BLaER1 treated with 17β-estradiol and CSF1 and Interleukin-3, amounts not matched to agents 10 nM and 100 nM (cell line): Measurements from ENCODE around the gene PATJ.
A peak's percentile ranks its signal among the peaks of the same experiment; 100 is the strongest.
"Not testable (repeated sequence)": the region's sequence is repeated elsewhere in the genome, so short reads cannot be mapped to it uniquely, and the experiment has no call there.

Experiments
- H3K27ac ChIP-seq, 11 experiments: shearing (Covaris generic); formaldehyde crosslinking; 2 replicates each; pipeline ENCODE4 v1.8.1; 2022
- H3K27me3 ChIP-seq, 11 experiments: shearing (Covaris generic); formaldehyde crosslinking; 2 replicates each; pipeline ENCODE4 v1.8.1; 2022
- H3K36me3 ChIP-seq, 11 experiments: shearing (Covaris generic); formaldehyde crosslinking; 2 replicates each; pipeline ENCODE4 v1.8.1; 2022
- H3K4me1 ChIP-seq, 10 experiments: shearing (Covaris generic); formaldehyde crosslinking; 2 replicates each; pipeline ENCODE4 v1.8.1; 2022
- H3K4me2 ChIP-seq, 11 experiments: shearing (Covaris generic); formaldehyde crosslinking; 2 replicates each; pipeline ENCODE4 v1.8.1; 2022
- H3K4me3 ChIP-seq, 10 experiments: shearing (Covaris generic); formaldehyde crosslinking; 2 replicates each; pipeline ENCODE4 v1.8.1; 2022
- H3K9ac ChIP-seq, 11 experiments: shearing (Covaris generic); formaldehyde crosslinking; 2 replicates each; pipeline ENCODE4 v1.8.1; 2022
- H3K9me3 ChIP-seq, 11 experiments: shearing (Covaris generic); formaldehyde crosslinking; replicated peaks in 1 of 11; 2 replicates each; pipeline ENCODE4 v1.8.1; 2022
- H4K20me1 ChIP-seq, 11 experiments: shearing (Covaris generic); formaldehyde crosslinking; 2 replicates each; pipeline ENCODE4 v1.8.1; 2022
- Cebpa-rat ChIP-seq, 11 experiments: shearing (Covaris generic); IDR thresholded peaks; 2 replicates each; pipeline ENCODE4 v1.8.1; 2022

The PATJ gene

DNA sequence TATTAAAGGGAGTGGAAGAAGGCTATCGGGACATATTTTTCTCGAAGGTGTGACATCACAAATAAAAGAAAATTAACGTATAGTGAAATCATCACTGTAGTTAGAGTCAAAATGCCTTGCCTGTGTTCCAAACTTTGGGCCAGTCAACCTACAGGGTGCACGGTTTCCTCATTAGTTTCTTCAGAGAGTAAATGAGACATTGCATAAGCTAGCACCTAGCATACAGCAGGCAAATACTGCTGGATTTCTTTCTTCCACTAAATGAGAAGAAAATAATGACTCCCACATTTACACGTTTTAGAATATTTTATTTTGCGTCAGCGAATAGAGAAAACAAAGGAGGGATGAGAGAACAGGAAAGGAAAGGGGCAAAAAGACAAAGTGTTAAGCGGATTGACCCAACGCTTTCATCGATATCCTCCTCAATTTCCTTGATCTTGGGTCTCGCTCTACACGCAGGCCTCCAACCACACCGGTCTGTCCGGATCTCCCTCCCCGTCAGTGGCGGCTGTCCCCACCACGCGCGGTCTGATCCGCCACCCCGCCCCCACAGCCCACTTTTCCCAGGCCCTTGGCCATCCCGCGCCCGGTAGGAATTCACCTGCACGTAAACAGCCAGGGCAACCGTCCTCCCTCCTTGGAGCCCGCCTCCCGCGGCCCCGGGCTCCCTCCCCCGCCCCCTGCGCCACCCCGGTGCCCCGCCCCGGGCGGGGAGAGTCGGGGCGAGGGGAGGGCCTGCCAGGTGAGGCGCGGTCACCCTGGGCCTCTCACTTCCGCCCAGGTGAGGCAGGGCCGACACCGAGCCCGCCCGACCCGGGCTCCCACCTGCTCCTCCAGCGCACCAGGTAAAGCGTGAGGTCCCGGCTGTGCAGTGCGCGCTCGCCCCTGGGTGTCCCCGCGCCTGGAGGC, at the start of gene PATJ:
PATJ (plus strand) TSS at position 770 of the 909 bp plus-strand sequence. CDS start 20,413 bp downstream, outside the sequence.
- Histone ChIP-seq H3K9me3 (no peaks in the 10 kb centered on the region), H3K4me2 (peak within 1 kb of the TSS; percentile 71 to 92 (median 85)), H3K4me3 (peak within 1 kb of the TSS; percentile 59 to 79 (median 71)), H3K36me3 (no peaks in the 10 kb centered on the region), H4K20me1 (no peaks in the 10 kb centered on the region), H3K9ac (peak within 1 kb of the TSS; percentile 59 to 80 (median 72)), H3K27ac (peak within 1 kb of the TSS in 10 of 11 experiments; percentile 20 to 62 (median 54); a peak in 16 of 22 replicates), H3K4me1 (peaks cover 0 to 13% (median 4%) of the 10 kb centered on the region in 10 experiments; a peak in 8 of 20 replicates), H3K27me3 (peaks cover 18 to 35% (median 28%) of the 10 kb centered on the region in 11 experiments; a peak in 19 of 22 replicates)
- TF ChIP-seq Cebpa-rat (IDR thresholded peaks at IDR 0.05): no peak

GRCh38 chr1:61699911-61700851, 42.1 kb upstream of the PATJ start:
- H3K27me3 ChIP-seq: no peaks in the 10 kb centered on the region
- no peaks in the 10 kb centered on the region for H3K4me1 ChIP-seq
- TF ChIP-seq Cebpa-rat (IDR thresholded peaks at IDR 0.05): no peak
- H3K4me3 ChIP-seq: no peak overlapping the region
- H3K36me3 ChIP-seq: peaks cover 78 to 93% (median 86%) of the 10 kb centered on the region in 11 experiments
- H4K20me1 ChIP-seq: peaks cover 0 to 10% (median 0%) of the 10 kb centered on the region in 11 experiments; a peak in 3 of 22 replicates
- no peaks in the 10 kb centered on the region for H3K9me3 ChIP-seq
- H3K4me2 ChIP-seq: no peak overlapping the region
- H3K27ac ChIP-seq: no peak overlapping the region
- H3K9ac ChIP-seq: no peak overlapping the region

GRCh38 chr1:61708953-61709907, 33.0 kb upstream of the PATJ start:
- no peak for TF ChIP-seq Cebpa-rat (IDR thresholded peaks at IDR 0.05)
- no peak overlapping the region for H3K27ac ChIP-seq
- H4K20me1 ChIP-seq: peaks cover 13 to 49% (median 34%) of the 10 kb centered on the region in 11 experiments; a peak in 17 of 22 replicates
- H3K4me2 ChIP-seq: no peak overlapping the region
- no peak overlapping the region for H3K9ac ChIP-seq
- no peaks in the 10 kb centered on the region for H3K9me3 ChIP-seq
- H3K36me3 ChIP-seq: peaks cover 80 to 92% (median 88%) of the 10 kb centered on the region in 11 experiments
- no peaks in the 10 kb centered on the region for H3K4me1 ChIP-seq
- no peaks in the 10 kb centered on the region for H3K27me3 ChIP-seq
- H3K4me3 ChIP-seq: no peak overlapping the region

DNA sequence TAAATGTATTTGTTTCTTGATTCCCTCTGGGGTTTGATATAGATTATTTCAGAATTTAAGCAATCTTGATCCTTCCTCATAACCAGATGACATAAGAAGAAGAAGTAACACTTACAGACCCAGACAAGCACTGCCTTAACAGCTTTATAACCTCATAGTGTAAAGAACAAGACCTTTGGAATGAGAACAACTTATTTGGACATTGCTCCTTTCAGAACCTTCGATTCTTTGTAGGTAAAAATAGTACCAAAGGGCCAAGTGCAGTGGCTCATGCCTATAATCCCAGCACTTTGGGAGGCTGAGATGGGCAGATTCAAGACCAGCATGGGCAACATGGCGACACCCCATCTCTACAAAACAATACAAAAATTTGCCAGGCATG, 32.4 kb upstream of the PATJ start:
- no peak overlapping the region for H3K4me3 ChIP-seq
- H3K27me3 ChIP-seq: no peaks in the 10 kb centered on the region
- no peak overlapping the region for H3K4me2 ChIP-seq
- H3K9me3 ChIP-seq: no peaks in the 10 kb centered on the region
- no peaks in the 10 kb centered on the region for H3K4me1 ChIP-seq
- H3K36me3 ChIP-seq: peaks cover 80 to 92% (median 88%) of the 10 kb centered on the region in 11 experiments
- TF ChIP-seq Cebpa-rat (IDR thresholded peaks at IDR 0.05): no peak
- no peak overlapping the region for H3K27ac ChIP-seq
- H4K20me1 ChIP-seq: peaks cover 13 to 55% (median 35%) of the 10 kb centered on the region in 11 experiments; a peak in 18 of 22 replicates
- H3K9ac ChIP-seq: no peak overlapping the region

DNA sequence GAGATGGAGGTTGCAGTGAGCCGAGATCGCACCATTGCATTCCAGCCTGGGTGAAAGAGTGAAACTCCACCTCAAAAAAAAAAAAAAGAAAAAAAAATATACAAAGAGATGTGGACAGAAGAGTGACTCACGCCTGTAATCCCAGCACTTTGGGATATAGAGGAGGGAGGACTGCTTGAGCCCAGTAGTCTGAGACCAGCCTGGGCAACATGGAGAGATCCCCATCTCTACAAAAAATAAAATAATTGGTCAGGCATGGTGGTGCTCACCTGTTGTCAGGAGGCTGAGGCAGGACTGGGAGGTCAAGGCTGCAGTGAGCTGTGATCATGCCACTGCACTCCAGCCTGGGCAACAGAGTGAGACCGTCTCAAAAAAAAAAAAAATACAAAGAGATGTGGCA, 31.0 kb upstream of the PATJ start:
- not testable (repeated sequence) for H3K4me2 ChIP-seq, H3K9me3 ChIP-seq, H3K27ac ChIP-seq, H3K4me1 ChIP-seq, H3K27me3 ChIP-seq, H3K4me3 ChIP-seq, H3K9ac ChIP-seq
- H4K20me1 ChIP-seq: peaks cover 13 to 55% (median 34%) of the 10 kb centered on the region in 11 experiments; a peak in 18 of 22 replicates
- peaks cover 76 to 90% (median 81%) of the 10 kb centered on the region in 11 experiments for H3K36me3 ChIP-seq

GRCh38 chr1:61711969-61712368, 30.3 kb upstream of the PATJ start:
- Histone ChIP-seq H3K4me1 (peaks cover 0 to 1% (median 0%) of the 10 kb centered on the region in 10 experiments; a peak in 1 of 20 replicates), H3K36me3 (peaks cover 68 to 86% (median 75%) of the 10 kb centered on the region in 11 experiments), H3K9me3 (peaks cover 0 to 5% (median 0%) of the 10 kb centered on the region in 11 experiments; a peak in 2 of 22 replicates), H3K9ac (no peak overlapping the region), H3K4me3 (no peak overlapping the region), H3K27ac (no peak overlapping the region), H4K20me1 (peaks cover 13 to 55% (median 34%) of the 10 kb centered on the region in 11 experiments; a peak in 18 of 22 replicates), H3K27me3 (no peaks in the 10 kb centered on the region), H3K4me2 (no peak overlapping the region)
- TF ChIP-seq Cebpa-rat (IDR thresholded peaks at IDR 0.05): no peak

- Histone ChIP-seq H4K20me1 (peaks cover 0 to 49% (median 26%) of the 10 kb centered on the region in 11 experiments; a peak in 16 of 22 replicates), H3K4me1 (peaks cover 6 to 25% (median 19%) of the 10 kb centered on the region in 10 experiments; a peak in 18 of 20 replicates), H3K36me3 (peaks cover 39 to 86% (median 66%) of the 10 kb centered on the region in 11 experiments)
- not testable (repeated sequence) for H3K9ac ChIP-seq, H3K27ac ChIP-seq, H3K4me2 ChIP-seq, H3K9me3 ChIP-seq, H3K4me3 ChIP-seq, H3K27me3 ChIP-seq
Observed at GRCh38 chr1:61718996-61719663, 23.1 kb upstream of the PATJ start.
